Progenitor cell of endocrine pancreas (in vitro differentiated cells): Measurements from ENCODE around the gene KAT8. TPM values are rescaled to one million over a fixed set of nuclear protein-coding genes. Genes with fewer than 3 reads are reported as not detected.
A peak's percentile ranks its signal among the peaks of the same experiment; 100 is the strongest.

Source experiments
- DNase-seq: peaks from one replicate; pipeline ENCODE4 v3.0.0; 2021; ENCODE audit warnings: low spot score; ENCODE audit not compliant: unreplicated experiment
- H3K27ac Mint-ChIP-seq: 2 replicates; pipeline ENCODE4 v1.8.0; 2021; ENCODE audit warnings: mild to moderate bottlenecking, moderate library complexity, mixed read lengths
- H3K27me3 Mint-ChIP-seq: 2 replicates; pipeline ENCODE4 v1.8.0; 2021; ENCODE audit warnings: mixed read lengths
- H3K36me3 Mint-ChIP-seq: 2 replicates; pipeline ENCODE4 v1.8.0; 2022; ENCODE audit warnings: mixed read lengths; ENCODE audit not compliant: insufficient read depth
- H3K4me1 Mint-ChIP-seq: 2 replicates; pipeline ENCODE4 v1.8.0; 2021; ENCODE audit warnings: low read depth, mixed read lengths
- H3K4me3 Mint-ChIP-seq: 2 replicates; pipeline ENCODE4 v1.8.0; 2021; ENCODE audit warnings: low read depth, mild to moderate bottlenecking, moderate library complexity, mixed read lengths
- H3K9me3 Mint-ChIP-seq: 2 replicates; pipeline ENCODE4 v1.8.0; 2021; ENCODE audit warnings: low read depth, mixed read lengths
- CTCF ChIP-seq: fragments of 200-600 bp; sonication (generic); IDR thresholded peaks from one replicate; pipeline ENCODE4 v1.5.0; 2021; ENCODE audit warnings: antibody characterized with exemption, mild to moderate bottlenecking; ENCODE audit not compliant: unreplicated experiment
- total RNA-seq: library from RNA; stranded (reverse); gene quantifications from 2 replicates; pipeline ENCODE4 v1.2.1, GENCODE V29; 2021

KAT8 gene
- total RNA-seq, 1 donor from 2014 or later, result 72.4 TPM

GRCh38 chr16:31084584-31085302 lies 32.7 kb upstream of the KAT8 start:
- no peak for TF ChIP-seq CTCF
- H3K27me3 Mint-ChIP-seq, result no peaks in the 10 kb centered on the region
- H3K4me3 Mint-ChIP-seq, result no peak overlapping the region
- no peaks in the 10 kb centered on the region for H3K4me1 Mint-ChIP-seq
- no peaks in the 10 kb centered on the region for H3K9me3 Mint-ChIP-seq
- no peaks in the 10 kb centered on the region for H3K36me3 Mint-ChIP-seq
- DNase-seq, result no peak
- H3K27ac Mint-ChIP-seq, result no peak overlapping the region

GRCh38 chr16:31085411-31085810 lies 32.1 kb upstream of the KAT8 start:
- no peak overlapping the region for H3K27ac Mint-ChIP-seq
- no peaks in the 10 kb centered on the region for H3K9me3 Mint-ChIP-seq
- no peaks in the 10 kb centered on the region for H3K4me1 Mint-ChIP-seq
- H3K36me3 Mint-ChIP-seq, result no peaks in the 10 kb centered on the region
- TF ChIP-seq CTCF, result no peak
- no peaks in the 10 kb centered on the region for H3K27me3 Mint-ChIP-seq
- H3K4me3 Mint-ChIP-seq, result no peak overlapping the region
- DNase-seq, result no peak

- H3K4me1 Mint-ChIP-seq, result no peaks in the 10 kb centered on the region
- DNase-seq, result no peak
- H3K27me3 Mint-ChIP-seq, result no peaks in the 10 kb centered on the region
- H3K36me3 Mint-ChIP-seq, result no peaks in the 10 kb centered on the region
- no peaks in the 10 kb centered on the region for H3K9me3 Mint-ChIP-seq
- H3K4me3 Mint-ChIP-seq, result no peak overlapping the region
- no peak for TF ChIP-seq CTCF
- peak overlapping the region; percentile 33 for H3K27ac Mint-ChIP-seq
Measured at GRCh38 chr16:31085873-31086628, 31.4 kb upstream of the KAT8 start.

- no peak overlapping the region for H3K4me3 Mint-ChIP-seq
- TF ChIP-seq CTCF, result no peak
- no peak overlapping the region for H3K27ac Mint-ChIP-seq
- no peaks in the 10 kb centered on the region for H3K4me1 Mint-ChIP-seq
- H3K9me3 Mint-ChIP-seq, result no peaks in the 10 kb centered on the region
- H3K27me3 Mint-ChIP-seq, result no peaks in the 10 kb centered on the region
- no peak for DNase-seq
- H3K36me3 Mint-ChIP-seq, result no peaks in the 10 kb centered on the region
Measured at GRCh38 chr16:31086629-31086906, 30.9 kb upstream of the KAT8 start.

- H3K9me3 Mint-ChIP-seq, result no peaks in the 10 kb centered on the region
- H3K36me3 Mint-ChIP-seq, result no peaks in the 10 kb centered on the region
Measured at GRCh38 chr16:31087481-31087880, 30.0 kb upstream of the KAT8 start.

More at GRCh38 chr16:31087481-31087880, 30.0 kb upstream of the KAT8 start:
- Mint-ChIP-seq H3K27me3 (no peaks in the 10 kb centered on the region), H3K4me1 (no peaks in the 10 kb centered on the region), H3K4me3 (no peak overlapping the region), H3K27ac (no peak overlapping the region)
- no peak for TF ChIP-seq CTCF
- no peak for DNase-seq
